ENCODE data around the gene TMEM50A.
"Not testable (repeated sequence)": the region's sequence is repeated elsewhere in the genome, so short reads cannot be mapped to it uniquely, and the experiment has no call there.

TMEM50A gene

GRCh38 chr1:25309085-25309484, 29.0 kb upstream of the TMEM50A start:
- H3K4me1 ChIP-seq (ENCODE audit: control insufficient read depth, insufficient read depth, low read length); H3K36me3 ChIP-seq (ENCODE audit: control insufficient read depth, insufficient read depth, low read length); H3K27ac ChIP-seq (ENCODE audit: insufficient read depth, low read depth, low read length, poor library complexity, severe bottlenecking); H3K9me3 ChIP-seq (ENCODE audit: control insufficient read depth, low read length); H3K4me3 ChIP-seq (ENCODE audit: insufficient read depth, low read depth, low read length); H3K27me3 ChIP-seq (ENCODE audit: control insufficient read depth, insufficient read depth, low read length, poor library complexity, severe bottlenecking): not testable (repeated sequence)
- 89 to 96% methylated on average over 1 of the region's 1 CpG for WGBS, 2 experiments

- H3K36me3 ChIP-seq (ENCODE audit: control insufficient read depth, insufficient read depth, low read length); H3K4me3 ChIP-seq (ENCODE audit: insufficient read depth, low read depth, low read length); H3K4me1 ChIP-seq (ENCODE audit: control insufficient read depth, insufficient read depth, low read length); H3K27ac ChIP-seq (ENCODE audit: insufficient read depth, low read depth, low read length, poor library complexity, severe bottlenecking); H3K9me3 ChIP-seq (ENCODE audit: control insufficient read depth, low read length); H3K27me3 ChIP-seq (ENCODE audit: control insufficient read depth, insufficient read depth, low read length, poor library complexity, severe bottlenecking): not testable (repeated sequence)
- 86% methylated on average over 1 of the region's 1 CpG; no CpG with 5 or more reads in 1 of the 2 experiments for WGBS, 2 experiments
Observed at GRCh38 chr1:25309486-25309885, 28.6 kb upstream of the TMEM50A start.

- not testable (repeated sequence) for H3K27ac ChIP-seq (ENCODE audit: insufficient read depth, low read depth, low read length, poor library complexity, severe bottlenecking); H3K36me3 ChIP-seq (ENCODE audit: control insufficient read depth, insufficient read depth, low read length); H3K27me3 ChIP-seq (ENCODE audit: control insufficient read depth, insufficient read depth, low read length, poor library complexity, severe bottlenecking); H3K4me1 ChIP-seq (ENCODE audit: control insufficient read depth, insufficient read depth, low read length); H3K9me3 ChIP-seq (ENCODE audit: control insufficient read depth, low read length); H3K4me3 ChIP-seq (ENCODE audit: insufficient read depth, low read depth, low read length)
Observed at GRCh38 chr1:25312806-25313470, 25.2 kb upstream of the TMEM50A start.

GRCh38 chr1:25320314-25320938, 17.7 kb upstream of the TMEM50A start:
- WGBS, 2 experiments: 92 to 93% methylated on average over 9 of the region's 9 CpGs
- not testable (repeated sequence) for H3K36me3 ChIP-seq (ENCODE audit: control insufficient read depth, insufficient read depth, low read length); H3K4me1 ChIP-seq (ENCODE audit: control insufficient read depth, insufficient read depth, low read length); H3K27me3 ChIP-seq (ENCODE audit: control insufficient read depth, insufficient read depth, low read length, poor library complexity, severe bottlenecking); H3K9me3 ChIP-seq (ENCODE audit: control insufficient read depth, low read length); H3K4me3 ChIP-seq (ENCODE audit: insufficient read depth, low read depth, low read length); H3K27ac ChIP-seq (ENCODE audit: insufficient read depth, low read depth, low read length, poor library complexity, severe bottlenecking)

GRCh38 chr1:25322127-25322526, 16.0 kb upstream of the TMEM50A start:
- H3K36me3 ChIP-seq (ENCODE audit: control insufficient read depth, insufficient read depth, low read length); H3K27me3 ChIP-seq (ENCODE audit: control insufficient read depth, insufficient read depth, low read length, poor library complexity, severe bottlenecking); H3K9me3 ChIP-seq (ENCODE audit: control insufficient read depth, low read length); H3K4me3 ChIP-seq (ENCODE audit: insufficient read depth, low read depth, low read length); H3K4me1 ChIP-seq (ENCODE audit: control insufficient read depth, insufficient read depth, low read length); H3K27ac ChIP-seq (ENCODE audit: insufficient read depth, low read depth, low read length, poor library complexity, severe bottlenecking): not testable (repeated sequence)
- WGBS, 2 experiments: 78 to 84% methylated on average over 8 of the region's 9 CpGs

GRCh38 chr1:25324407-25324806, 13.7 kb upstream of the TMEM50A start:
- WGBS, 2 experiments: 56% methylated on average over 2 of the region's 3 CpGs; no CpG with 5 or more reads in 1 of the 2 experiments

GRCh38 chr1:25327864-25328790, 10.0 kb upstream of the TMEM50A start:
- not testable (repeated sequence) for H3K4me3 ChIP-seq (ENCODE audit: insufficient read depth, low read depth, low read length); H3K4me1 ChIP-seq (ENCODE audit: control insufficient read depth, insufficient read depth, low read length); H3K27me3 ChIP-seq (ENCODE audit: control insufficient read depth, insufficient read depth, low read length, poor library complexity, severe bottlenecking); H3K9me3 ChIP-seq (ENCODE audit: control insufficient read depth, low read length); H3K27ac ChIP-seq (ENCODE audit: insufficient read depth, low read depth, low read length, poor library complexity, severe bottlenecking); H3K36me3 ChIP-seq (ENCODE audit: control insufficient read depth, insufficient read depth, low read length)
- WGBS, 2 experiments: no CpG with 5 or more reads among the region's 17 CpGs

More at GRCh38 chr1:25324407-25324806, 13.7 kb upstream of the TMEM50A start:
- H3K4me1 ChIP-seq (ENCODE audit: control insufficient read depth, insufficient read depth, low read length); H3K9me3 ChIP-seq (ENCODE audit: control insufficient read depth, low read length); H3K27ac ChIP-seq (ENCODE audit: insufficient read depth, low read depth, low read length, poor library complexity, severe bottlenecking); H3K36me3 ChIP-seq (ENCODE audit: control insufficient read depth, insufficient read depth, low read length); H3K4me3 ChIP-seq (ENCODE audit: insufficient read depth, low read depth, low read length); H3K27me3 ChIP-seq (ENCODE audit: control insufficient read depth, insufficient read depth, low read length, poor library complexity, severe bottlenecking): not testable (repeated sequence)

- not testable (repeated sequence) for H3K9me3 ChIP-seq (ENCODE audit: control insufficient read depth, low read length); H3K27ac ChIP-seq (ENCODE audit: insufficient read depth, low read depth, low read length, poor library complexity, severe bottlenecking); H3K36me3 ChIP-seq (ENCODE audit: control insufficient read depth, insufficient read depth, low read length); H3K4me3 ChIP-seq (ENCODE audit: insufficient read depth, low read depth, low read length); H3K27me3 ChIP-seq (ENCODE audit: control insufficient read depth, insufficient read depth, low read length, poor library complexity, severe bottlenecking); H3K4me1 ChIP-seq (ENCODE audit: control insufficient read depth, insufficient read depth, low read length)
- WGBS, 2 experiments: 94 to 96% methylated on average over 4 of the region's 4 CpGs
Observed at GRCh38 chr1:25328791-25329185, 9.3 kb upstream of the TMEM50A start.

- H3K9me3 ChIP-seq (ENCODE audit: control insufficient read depth, low read length); H3K4me3 ChIP-seq (ENCODE audit: insufficient read depth, low read depth, low read length); H3K27ac ChIP-seq (ENCODE audit: insufficient read depth, low read depth, low read length, poor library complexity, severe bottlenecking); H3K4me1 ChIP-seq (ENCODE audit: control insufficient read depth, insufficient read depth, low read length); H3K36me3 ChIP-seq (ENCODE audit: control insufficient read depth, insufficient read depth, low read length); H3K27me3 ChIP-seq (ENCODE audit: control insufficient read depth, insufficient read depth, low read length, poor library complexity, severe bottlenecking): not testable (repeated sequence)
- 95 to 96% methylated on average over 5 of the region's 5 CpGs for WGBS, 2 experiments
Observed at GRCh38 chr1:25329336-25329735, 8.8 kb upstream of the TMEM50A start.

- not testable (repeated sequence) for H3K9me3 ChIP-seq (ENCODE audit: control insufficient read depth, low read length); H3K27me3 ChIP-seq (ENCODE audit: control insufficient read depth, insufficient read depth, low read length, poor library complexity, severe bottlenecking); H3K4me3 ChIP-seq (ENCODE audit: insufficient read depth, low read depth, low read length); H3K36me3 ChIP-seq (ENCODE audit: control insufficient read depth, insufficient read depth, low read length); H3K4me1 ChIP-seq (ENCODE audit: control insufficient read depth, insufficient read depth, low read length); H3K27ac ChIP-seq (ENCODE audit: insufficient read depth, low read depth, low read length, poor library complexity, severe bottlenecking)
- 81 to 88% methylated on average over 4 of the region's 5 CpGs for WGBS, 2 experiments
Observed at GRCh38 chr1:25329950-25330349, 8.2 kb upstream of the TMEM50A start.
